GM12878 (cell line): ENCODE data around the gene AGTRAP. TPM values are rescaled to one million over a fixed set of nuclear protein-coding genes. Genes with fewer than 3 reads are reported as not detected.

ENCODE experiments used
- ATAC-seq: fragments of 200-7000 bp; cut with Tn5 transposase; 3 replicates; pipeline ENCODE4 v1.9.1; 2020; ENCODE audit warnings: mild to moderate bottlenecking, moderate library complexity
- BruUV-seq: library from RNA; stranded (reverse); fragments of 400-500 nt; replicated peaks from 2 replicates; lab custom pipeline; 2021; lab: Mats Ljungman, UMichigan
- CTCF ChIA-PET: fragments of 300-600 bp; sonication (Branson Sonifier 250); formaldehyde crosslinking; extraction: SDS; loops from one replicate; lab custom pipeline; 2021; ENCODE audit warnings: inconsistent platforms; lab: Yijun Ruan, JAX
- POLR2A ChIA-PET: fragments of 350-600 bp; formaldehyde crosslinking; extraction: SDS; loops from one replicate; lab custom pipeline; 2021; ENCODE audit warnings: inconsistent platforms; lab: Charles Lee
- RAD21 ChIA-PET: fragments of 300-600 bp; sonication (Branson Sonifier 250); formaldehyde crosslinking; loops from one replicate; lab custom pipeline; 2023; ENCODE audit warnings: antibody characterized with exemption; ENCODE audit not compliant: unreplicated experiment; lab: Charles Lee
- SMC1A ChIA-PET: fragments of 300-600 bp; sonication (Branson Sonifier 250); formaldehyde crosslinking; loops from one replicate; lab custom pipeline; 2023; ENCODE audit not compliant: unreplicated experiment, uncharacterized antibody; lab: Charles Lee
- DNase-seq: peaks from one replicate; pipeline ENCODE4 v3.0.0-alpha.2; 2011; ENCODE audit warnings: low read depth, low spot score
- FAIRE-seq: peaks from 3 replicates; lab custom pipeline; 2011; peaks lifted over from hg19 to GRCh38; lab: Jason Lieb, UNC
- H2AFZ ChIP-seq: 2 replicates; pipeline ENCODE4 v1.6.0; 2011; ENCODE audit warnings: low read depth, low read length, control low read depth; ENCODE audit not compliant: control insufficient read depth
- H3K27ac ChIP-seq: 2 replicates; pipeline ENCODE4 v1.5.1; 2011; ENCODE audit warnings: control low read depth; ENCODE audit not compliant: control insufficient read depth, insufficient read depth
- H3K27me3 ChIP-seq, 2 experiments: replicated peaks in 1 of 2; 2 replicates each; pipeline versions ENCODE4 v1.6.0 to v1.6.1; 2011; ENCODE audit warnings: low read length in 1 of 2; ENCODE audit not compliant: control insufficient read depth in 2 of 2, insufficient read depth in 2 of 2
- H3K36me3 ChIP-seq, 2 experiments: 2 replicates each; pipeline ENCODE4 v1.5.1; 2011; ENCODE audit warnings: low read length in 1 of 2; ENCODE audit not compliant: control insufficient read depth in 2 of 2, insufficient read depth in 2 of 2
- H3K4me1 ChIP-seq: 2 replicates; pipeline ENCODE4 v1.6.1; 2011; ENCODE audit warnings: mild to moderate bottlenecking, low read length, moderate library complexity, mixed read lengths; ENCODE audit not compliant: control insufficient read depth, insufficient read depth
- H3K4me2 ChIP-seq: 2 replicates; pipeline ENCODE4 v1.6.0; 2011; ENCODE audit warnings: control low read depth; ENCODE audit not compliant: control insufficient read depth, insufficient read depth
- H3K4me3 ChIP-seq: fragments of 200-600 bp; sonication (generic); 2 replicates; pipeline ENCODE4 v1.5.1; 2016
- H3K79me2 ChIP-seq: 2 replicates; pipeline ENCODE4 v1.6.0; 2011; ENCODE audit warnings: low read length; ENCODE audit not compliant: control insufficient read depth, insufficient read depth
- H3K9ac ChIP-seq: 2 replicates; pipeline ENCODE4 v1.8.0; 2011; ENCODE audit warnings: low read length, control low read depth, mixed read lengths; ENCODE audit not compliant: control insufficient read depth, insufficient read depth
- H3K9me3 ChIP-seq: replicated peaks from 3 replicates; pipeline ENCODE4 v1.5.1; 2011; ENCODE audit warnings: mild to moderate bottlenecking, low read length; ENCODE audit not compliant: control insufficient read depth, insufficient read depth
- H4K20me1 ChIP-seq: 2 replicates; pipeline ENCODE4 v1.6.0; 2011; ENCODE audit not compliant: control insufficient read depth, insufficient read depth
- BHLHE40 ChIP-seq, 2 experiments: fragments of 450-650 bp in 1 of 2; IDR thresholded peaks; 2 replicates each; pipeline ENCODE4 v1.6.1; 2011 to 2017; ENCODE audit warnings: low read depth in 2 of 2, borderline replicate concordance in 1 of 2, improper control_type of control experiment in 1 of 2, low read length in 1 of 2, mild to moderate bottlenecking in 1 of 2
- GATAD2B ChIP-seq: fragments of 450-650 bp; conservative IDR thresholded peaks from 2 replicates; pipeline ENCODE4 v1.6.1; 2017; ENCODE audit warnings: low read depth, mild to moderate bottlenecking, moderate library complexity
- HCFC1 ChIP-seq: fragments of 150-350 bp; IDR thresholded peaks from 2 replicates; pipeline ENCODE4 v1.6.1; 2014; ENCODE audit warnings: low read length
- NR2C1 ChIP-seq: fragments of 450-650 bp; IDR thresholded peaks from 2 replicates; pipeline ENCODE4 v1.6.1; 2017; ENCODE audit warnings: antibody characterized with exemption, mild to moderate bottlenecking, moderate library complexity
- RAD51 ChIP-seq: fragments of 450-650 bp; IDR thresholded peaks from 2 replicates; pipeline ENCODE4 v1.6.1; 2016; ENCODE audit warnings: moderate library complexity, mild to moderate bottlenecking, inconsistent platforms
- WGBS: methylation state at CpG from one replicate; pipeline ENCODE4 v1.1.6; 2016; ENCODE audit warnings: low lambda C conversion rate; ENCODE audit not compliant: insufficient replicate concordance, insufficient coverage; ENCODE audit errors: missing lambda C conversion rate; 5-methylcytosine and 5-hydroxymethylcytosine counted together
- in situ Hi-C: fragments of 300-500 bp; cut with MboI; formaldehyde crosslinking; loops from 9 replicates; pipeline ENCODE4 v1.14.3; 2018; ENCODE audit warnings: mixed read lengths
- intact Hi-C: fragments of 100-400 bp; cut with micrococcal nuclease; formaldehyde crosslinking; loops from one replicate; pipeline ENCODE4 v1.14.2; 2022; ENCODE audit not compliant: unreplicated experiment
- polyA plus RNA-seq, 11 experiments: library from polyadenylated mRNA; depleted of rRNA in 4 of 11; unstranded in 6 of 11; stranded (reverse) in 5 of 11; fragments of >200 nt; fragmentation: Nextera tagmentation in 4 of 11; fragmentation: Illumina TruSeq in 1 of 11; extraction: Ambion mirVana in 4 of 11; extraction: Trizol in 1 of 11; gene quantifications; 1 replicate in 1 of 11; 2 replicates in 10 of 11; pipeline versions ENCODE4 v1.2.1 to v1.2.3, GENCODE V29; 2011 to 2016; ENCODE audit warnings: inconsistent platforms in 2 of 11, missing spikeins in 2 of 11, low read depth in 1 of 11
- total RNA-seq, 4 experiments: library from RNA; depleted of rRNA in 3 of 4; stranded (reverse); fragments of >200 nt in 3 of 4; fragmentation: Illumina TruSeq in 1 of 4; extraction: Trizol in 1 of 4; gene quantifications; 2 replicates each; pipeline versions ENCODE4 v1.2.1 to v1.2.3, GENCODE V29; 2013 to 2021
- TF ChIP-seq, protein P1 (sequence below): fragments of 450-650 bp; formaldehyde crosslinking; IDR thresholded peaks from 2 replicates; pipeline ENCODE4 v1.5.0; 2022; ENCODE audit warnings: mild to moderate bottlenecking, missing genetic modification characterization
- TF ChIP-seq, protein P2 (sequence below), 3 experiments: IDR thresholded peaks in 2 of 3; conservative IDR thresholded peaks in 1 of 3; 2 replicates each; pipeline ENCODE4 v1.5.1; 2011; ENCODE audit warnings: low read depth in 3 of 3, low read length in 3 of 3, mild to moderate bottlenecking in 3 of 3, control low read depth in 2 of 3, moderate library complexity in 2 of 3, inconsistent platforms in 1 of 3, mixed read lengths in 1 of 3; ENCODE audit not compliant: control insufficient read depth in 2 of 3, insufficient read depth in 1 of 3; ENCODE audit errors: extremely low read depth in 1 of 3
- TF ChIP-seq, protein P3 (sequence below): fragments of 450-650 bp; IDR thresholded peaks from 2 replicates; pipeline ENCODE4 v1.6.1; 2018; ENCODE audit warnings: mild to moderate bottlenecking, low read depth, moderate library complexity; ENCODE audit not compliant: partially characterized antibody
- TF ChIP-seq, protein P4 (sequence below): fragments of 450-650 bp; formaldehyde crosslinking; IDR thresholded peaks from 2 replicates; pipeline ENCODE4 v1.4.0; 2020; ENCODE audit warnings: mild to moderate bottlenecking, moderate library complexity

AGTRAP gene
- total and polyA plus RNA-seq, 10 of the 15 experiments (the other 5 are each of a cell fraction or from before 2014, with no cell fraction given), result 3.0 to 17.4 (median 10.2) TPM

DNA sequence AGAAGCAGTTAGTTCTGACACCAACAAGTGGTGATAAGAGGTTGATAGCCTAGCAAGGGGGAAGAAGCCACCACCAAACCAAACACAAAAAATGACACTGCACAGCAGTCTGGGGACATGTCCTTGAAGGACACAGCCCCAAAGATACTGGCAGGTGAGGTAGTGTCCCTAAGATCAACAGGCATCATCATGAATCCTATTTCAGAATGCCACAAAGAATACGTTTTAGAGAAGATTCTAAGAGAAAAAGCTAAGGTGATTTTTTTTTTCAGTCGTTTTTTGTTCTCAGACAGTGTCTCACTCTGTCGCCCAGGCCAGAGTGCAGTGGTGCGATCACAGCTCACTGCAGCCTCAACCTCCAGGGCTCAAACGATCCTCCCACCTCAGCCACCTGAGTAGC lies 50.2 kb downstream of the AGTRAP start (continued):
- TF ChIP-seq, protein P1, sequence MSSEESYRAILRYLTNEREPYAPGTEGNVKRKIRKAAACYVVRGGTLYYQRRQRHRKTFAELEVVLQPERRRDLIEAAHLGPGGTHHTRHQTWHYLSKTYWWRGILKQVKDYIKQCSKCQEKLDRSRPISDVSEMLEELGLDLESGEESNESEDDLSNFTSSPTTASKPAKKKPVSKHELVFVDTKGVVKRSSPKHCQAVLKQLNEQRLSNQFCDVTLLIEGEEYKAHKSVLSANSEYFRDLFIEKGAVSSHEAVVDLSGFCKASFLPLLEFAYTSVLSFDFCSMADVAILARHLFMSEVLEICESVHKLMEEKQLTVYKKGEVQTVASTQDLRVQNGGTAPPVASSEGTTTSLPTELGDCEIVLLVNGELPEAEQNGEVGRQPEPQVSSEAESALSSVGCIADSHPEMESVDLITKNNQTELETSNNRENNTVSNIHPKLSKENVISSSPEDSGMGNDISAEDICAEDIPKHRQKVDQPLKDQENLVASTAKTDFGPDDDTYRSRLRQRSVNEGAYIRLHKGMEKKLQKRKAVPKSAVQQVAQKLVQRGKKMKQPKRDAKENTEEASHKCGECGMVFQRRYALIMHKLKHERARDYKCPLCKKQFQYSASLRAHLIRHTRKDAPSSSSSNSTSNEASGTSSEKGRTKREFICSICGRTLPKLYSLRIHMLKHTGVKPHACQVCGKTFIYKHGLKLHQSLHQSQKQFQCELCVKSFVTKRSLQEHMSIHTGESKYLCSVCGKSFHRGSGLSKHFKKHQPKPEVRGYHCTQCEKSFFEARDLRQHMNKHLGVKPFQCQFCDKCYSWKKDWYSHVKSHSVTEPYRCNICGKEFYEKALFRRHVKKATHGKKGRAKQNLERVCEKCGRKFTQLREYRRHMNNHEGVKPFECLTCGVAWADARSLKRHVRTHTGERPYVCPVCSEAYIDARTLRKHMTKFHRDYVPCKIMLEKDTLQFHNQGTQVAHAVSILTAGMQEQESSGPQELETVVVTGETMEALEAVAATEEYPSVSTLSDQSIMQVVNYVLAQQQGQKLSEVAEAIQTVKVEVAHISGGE, result no peak
- no peak for TF ChIP-seq NR2C1

DNA sequence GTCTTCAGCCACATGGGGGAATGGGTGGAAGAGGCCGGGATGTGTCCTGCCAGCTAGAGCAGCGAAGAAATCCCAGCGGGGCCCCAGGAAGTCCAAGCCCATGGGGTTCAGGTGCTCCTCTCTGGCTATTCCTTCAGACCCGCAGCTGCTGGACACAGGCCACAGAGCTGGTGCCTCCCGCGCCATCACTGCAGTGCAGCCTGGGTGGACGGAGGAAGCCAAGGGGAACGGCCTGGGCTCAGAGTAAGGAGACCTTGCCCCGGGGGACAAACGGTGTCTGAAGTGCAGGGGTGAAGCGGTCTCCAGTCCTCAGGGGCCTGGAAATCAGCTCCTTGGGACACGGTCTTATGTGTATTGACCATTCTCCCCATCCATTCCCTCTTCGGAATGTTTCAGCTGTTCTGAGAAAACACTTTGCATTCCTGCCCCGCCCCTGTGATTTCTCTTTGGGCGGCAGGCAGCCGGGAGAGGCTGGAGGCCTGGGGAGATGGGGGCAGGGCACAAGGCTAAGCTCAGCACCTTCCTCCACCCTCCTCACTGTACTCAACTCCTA lies 51.4 kb downstream of the AGTRAP start:
- ChIA-PET CTCF (interaction anchor here (1.6 to 4.9 kb wide), 2 partner anchors 10 to 28 kb away, joined by 3 to 24 read pairs; no protein-coding TSS in a partner anchor), SMC1A (no interaction called here), RAD21 (interaction anchor here (0.6 kb wide), 1 partner anchor 123 kb away, joined by 4 read pairs; the partner anchor contains the start of gene FBXO6), POLR2A (no interaction called here)
- Histone ChIP-seq H3K4me1 (peaks cover 4% of the 10 kb centered on the region; the same call in 1 of the 2 replicates), H3K9ac (no peak overlapping the region), H3K79me2 (no peaks in the 10 kb centered on the region), H2AFZ (no peak overlapping the region), H4K20me1 (no peaks in the 10 kb centered on the region), H3K36me3 (no peaks in the 10 kb centered on the region), H3K27me3 (no peaks in the 10 kb centered on the region), H3K4me2 (no peak overlapping the region), H3K4me3 (no peak overlapping the region), H3K9me3 (no peaks in the 10 kb centered on the region), H3K27ac (no peak overlapping the region)
- no TSS peak for BruUV-seq
- WGBS, result 73% methylated on average over 16 of the region's 16 CpGs
- ATAC-seq, result no peak
- in situ Hi-C loops, result no loop called here
- intact Hi-C loops, result loop anchor here (5.0 kb wide), 1 partner anchor 105 kb away; no protein-coding TSS in a partner anchor
- no peak for FAIRE-seq
- DNase-seq, result no peak
- TF ChIP-seq, protein P2, sequence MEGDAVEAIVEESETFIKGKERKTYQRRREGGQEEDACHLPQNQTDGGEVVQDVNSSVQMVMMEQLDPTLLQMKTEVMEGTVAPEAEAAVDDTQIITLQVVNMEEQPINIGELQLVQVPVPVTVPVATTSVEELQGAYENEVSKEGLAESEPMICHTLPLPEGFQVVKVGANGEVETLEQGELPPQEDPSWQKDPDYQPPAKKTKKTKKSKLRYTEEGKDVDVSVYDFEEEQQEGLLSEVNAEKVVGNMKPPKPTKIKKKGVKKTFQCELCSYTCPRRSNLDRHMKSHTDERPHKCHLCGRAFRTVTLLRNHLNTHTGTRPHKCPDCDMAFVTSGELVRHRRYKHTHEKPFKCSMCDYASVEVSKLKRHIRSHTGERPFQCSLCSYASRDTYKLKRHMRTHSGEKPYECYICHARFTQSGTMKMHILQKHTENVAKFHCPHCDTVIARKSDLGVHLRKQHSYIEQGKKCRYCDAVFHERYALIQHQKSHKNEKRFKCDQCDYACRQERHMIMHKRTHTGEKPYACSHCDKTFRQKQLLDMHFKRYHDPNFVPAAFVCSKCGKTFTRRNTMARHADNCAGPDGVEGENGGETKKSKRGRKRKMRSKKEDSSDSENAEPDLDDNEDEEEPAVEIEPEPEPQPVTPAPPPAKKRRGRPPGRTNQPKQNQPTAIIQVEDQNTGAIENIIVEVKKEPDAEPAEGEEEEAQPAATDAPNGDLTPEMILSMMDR (IDR thresholded peaks at IDR 0.05 in 2 of 3, conservative IDR thresholded peaks at IDR 0.05 in 1 of 3; ENCODE audit: control insufficient read depth in 2 of 3, extremely low read depth in 1 of 3, insufficient read depth in 1 of 3, low read depth in 3 of 3, low read length in 3 of 3), result no peak
- no peak for TF ChIP-seq GATAD2B
- no peak for TF ChIP-seq RAD51
- TF ChIP-seq HCFC1, result no peak
- no peak for TF ChIP-seq BHLHE40 (IDR thresholded peaks at IDR 0.05; ENCODE audit: borderline replicate concordance in 1 of 2, low read depth in 2 of 2, low read length in 1 of 2)
- TF ChIP-seq, protein P3, sequence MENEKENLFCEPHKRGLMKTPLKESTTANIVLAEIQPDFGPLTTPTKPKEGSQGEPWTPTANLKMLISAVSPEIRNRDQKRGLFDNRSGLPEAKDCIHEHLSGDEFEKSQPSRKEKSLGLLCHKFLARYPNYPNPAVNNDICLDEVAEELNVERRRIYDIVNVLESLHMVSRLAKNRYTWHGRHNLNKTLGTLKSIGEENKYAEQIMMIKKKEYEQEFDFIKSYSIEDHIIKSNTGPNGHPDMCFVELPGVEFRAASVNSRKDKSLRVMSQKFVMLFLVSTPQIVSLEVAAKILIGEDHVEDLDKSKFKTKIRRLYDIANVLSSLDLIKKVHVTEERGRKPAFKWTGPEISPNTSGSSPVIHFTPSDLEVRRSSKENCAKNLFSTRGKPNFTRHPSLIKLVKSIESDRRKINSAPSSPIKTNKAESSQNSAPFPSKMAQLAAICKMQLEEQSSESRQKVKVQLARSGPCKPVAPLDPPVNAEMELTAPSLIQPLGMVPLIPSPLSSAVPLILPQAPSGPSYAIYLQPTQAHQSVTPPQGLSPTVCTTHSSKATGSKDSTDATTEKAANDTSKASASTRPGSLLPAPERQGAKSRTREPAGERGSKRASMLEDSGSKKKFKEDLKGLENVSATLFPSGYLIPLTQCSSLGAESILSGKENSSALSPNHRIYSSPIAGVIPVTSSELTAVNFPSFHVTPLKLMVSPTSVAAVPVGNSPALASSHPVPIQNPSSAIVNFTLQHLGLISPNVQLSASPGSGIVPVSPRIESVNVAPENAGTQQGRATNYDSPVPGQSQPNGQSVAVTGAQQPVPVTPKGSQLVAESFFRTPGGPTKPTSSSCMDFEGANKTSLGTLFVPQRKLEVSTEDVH, result no peak
- TF ChIP-seq, protein P4, sequence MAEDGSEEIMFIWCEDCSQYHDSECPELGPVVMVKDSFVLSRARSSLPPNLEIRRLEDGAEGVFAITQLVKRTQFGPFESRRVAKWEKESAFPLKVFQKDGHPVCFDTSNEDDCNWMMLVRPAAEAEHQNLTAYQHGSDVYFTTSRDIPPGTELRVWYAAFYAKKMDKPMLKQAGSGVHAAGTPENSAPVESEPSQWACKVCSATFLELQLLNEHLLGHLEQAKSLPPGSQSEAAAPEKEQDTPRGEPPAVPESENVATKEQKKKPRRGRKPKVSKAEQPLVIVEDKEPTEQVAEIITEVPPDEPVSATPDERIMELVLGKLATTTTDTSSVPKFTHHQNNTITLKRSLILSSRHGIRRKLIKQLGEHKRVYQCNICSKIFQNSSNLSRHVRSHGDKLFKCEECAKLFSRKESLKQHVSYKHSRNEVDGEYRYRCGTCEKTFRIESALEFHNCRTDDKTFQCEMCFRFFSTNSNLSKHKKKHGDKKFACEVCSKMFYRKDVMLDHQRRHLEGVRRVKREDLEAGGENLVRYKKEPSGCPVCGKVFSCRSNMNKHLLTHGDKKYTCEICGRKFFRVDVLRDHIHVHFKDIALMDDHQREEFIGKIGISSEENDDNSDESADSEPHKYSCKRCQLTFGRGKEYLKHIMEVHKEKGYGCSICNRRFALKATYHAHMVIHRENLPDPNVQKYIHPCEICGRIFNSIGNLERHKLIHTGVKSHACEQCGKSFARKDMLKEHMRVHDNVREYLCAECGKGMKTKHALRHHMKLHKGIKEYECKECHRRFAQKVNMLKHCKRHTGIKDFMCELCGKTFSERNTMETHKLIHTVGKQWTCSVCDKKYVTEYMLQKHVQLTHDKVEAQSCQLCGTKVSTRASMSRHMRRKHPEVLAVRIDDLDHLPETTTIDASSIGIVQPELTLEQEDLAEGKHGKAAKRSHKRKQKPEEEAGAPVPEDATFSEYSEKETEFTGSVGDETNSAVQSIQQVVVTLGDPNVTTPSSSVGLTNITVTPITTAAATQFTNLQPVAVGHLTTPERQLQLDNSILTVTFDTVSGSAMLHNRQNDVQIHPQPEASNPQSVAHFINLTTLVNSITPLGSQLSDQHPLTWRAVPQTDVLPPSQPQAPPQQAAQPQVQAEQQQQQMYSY (CRISPR knock-in tag), result no peak
